ENCODE results near the gene ZNF616. TPM values are rescaled to one million over a fixed set of nuclear protein-coding genes. Genes with fewer than 3 reads are reported as not detected.

Gene ZNF616
- polyA plus RNA-seq, 1 of the 3 experiments (the other 2 are of a cell fraction): 1.5 TPM

DNA sequence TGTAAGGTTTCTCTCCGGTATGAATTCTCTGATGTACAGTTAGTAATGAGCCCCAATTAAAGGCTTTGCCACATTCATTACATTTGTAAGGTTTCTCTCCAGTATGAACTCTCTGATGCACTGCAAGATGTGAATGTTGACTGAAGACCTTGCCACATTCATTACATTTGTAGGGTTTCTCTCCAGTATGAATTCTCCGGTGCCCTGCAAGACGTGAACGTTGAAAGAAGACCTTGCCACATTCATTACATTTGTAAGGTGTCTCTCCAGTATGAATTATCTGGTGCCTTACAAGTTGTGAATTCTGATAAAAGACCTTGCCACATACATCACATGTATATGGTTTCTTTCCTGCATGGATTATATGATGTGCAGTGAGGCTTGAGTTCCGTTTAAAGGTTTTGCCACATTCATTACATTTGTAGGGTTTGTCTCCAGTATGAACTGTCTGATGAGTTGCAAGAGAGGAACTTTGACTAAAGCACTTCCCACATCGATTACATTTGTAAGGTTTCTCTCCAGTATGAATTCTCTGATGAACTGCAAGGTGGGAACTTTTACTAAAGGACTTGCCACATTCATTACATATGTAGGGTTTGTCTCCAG, 73.4 kb downstream of the ZNF616 start:
- Histone ChIP-seq H3K9me3 (peaks cover 37% of the 10 kb centered on the region), H2AFZ (ENCODE audit: low read depth) (no peak overlapping the region), H3K79me2 (ENCODE audit: insufficient read depth) (peaks cover 17% of the 10 kb centered on the region; the same call in 1 of the 2 replicates), H3K27ac (ENCODE audit: low read depth in 2 of 2, low read length in 1 of 2) (no peak overlapping the region), H3K9ac (no peak overlapping the region), H3F3A (replicated peaks; ENCODE audit: insufficient read depth) (no peaks in the 10 kb centered on the region), H3K27me3 (ENCODE audit: insufficient read depth) (no peaks in the 10 kb centered on the region), H3K4me3 (ENCODE audit: low read depth in 2 of 2, low read length in 1 of 2) (peak overlapping the region in 1 of 2 experiments; percentile 1; a peak in 1 of 4 replicates), H3K9me2 (no peaks in the 10 kb centered on the region), H3K4me2 (no peak overlapping the region), H3K36me3 (replicated peaks in 1 of 2; ENCODE audit: control insufficient read depth in 1 of 2, insufficient read depth in 2 of 2, low read length in 1 of 2) (peaks cover 46 to 88% of the 10 kb centered on the region in 2 experiments), H3K4me1 (ENCODE audit: control insufficient read depth in 1 of 2, insufficient read depth in 2 of 2, low read depth in 1 of 2, low read length in 1 of 2) (no peaks in the 10 kb centered on the region), H4K20me1 (ENCODE audit: insufficient read depth) (no peaks in the 10 kb centered on the region)
- DNase-seq: no peak
- ChIA-PET POLR2A (no interaction called here), CTCF (no interaction called here)
- TF ChIP-seq YY1 (IDR thresholded peaks at IDR 0.05; ENCODE audit: low read depth) (no peak), POLR2AphosphoS5 (IDR thresholded peaks at IDR 0.05; ENCODE audit: low read depth, low read length) (no peak), FOXJ3 (CRISPR knock-in tag; IDR thresholded peaks at IDR 0.05) (no peak), FOXM1 (IDR thresholded peaks at IDR 0.05; ENCODE audit: low read depth) (no peak), TAF1 (IDR thresholded peaks at IDR 0.05; ENCODE audit: borderline replicate concordance, low read depth, low read length) (no peak), RFX5 (IDR thresholded peaks at IDR 0.05; ENCODE audit: low read length) (no peak)
- TF ChIP-seq, protein P1, sequence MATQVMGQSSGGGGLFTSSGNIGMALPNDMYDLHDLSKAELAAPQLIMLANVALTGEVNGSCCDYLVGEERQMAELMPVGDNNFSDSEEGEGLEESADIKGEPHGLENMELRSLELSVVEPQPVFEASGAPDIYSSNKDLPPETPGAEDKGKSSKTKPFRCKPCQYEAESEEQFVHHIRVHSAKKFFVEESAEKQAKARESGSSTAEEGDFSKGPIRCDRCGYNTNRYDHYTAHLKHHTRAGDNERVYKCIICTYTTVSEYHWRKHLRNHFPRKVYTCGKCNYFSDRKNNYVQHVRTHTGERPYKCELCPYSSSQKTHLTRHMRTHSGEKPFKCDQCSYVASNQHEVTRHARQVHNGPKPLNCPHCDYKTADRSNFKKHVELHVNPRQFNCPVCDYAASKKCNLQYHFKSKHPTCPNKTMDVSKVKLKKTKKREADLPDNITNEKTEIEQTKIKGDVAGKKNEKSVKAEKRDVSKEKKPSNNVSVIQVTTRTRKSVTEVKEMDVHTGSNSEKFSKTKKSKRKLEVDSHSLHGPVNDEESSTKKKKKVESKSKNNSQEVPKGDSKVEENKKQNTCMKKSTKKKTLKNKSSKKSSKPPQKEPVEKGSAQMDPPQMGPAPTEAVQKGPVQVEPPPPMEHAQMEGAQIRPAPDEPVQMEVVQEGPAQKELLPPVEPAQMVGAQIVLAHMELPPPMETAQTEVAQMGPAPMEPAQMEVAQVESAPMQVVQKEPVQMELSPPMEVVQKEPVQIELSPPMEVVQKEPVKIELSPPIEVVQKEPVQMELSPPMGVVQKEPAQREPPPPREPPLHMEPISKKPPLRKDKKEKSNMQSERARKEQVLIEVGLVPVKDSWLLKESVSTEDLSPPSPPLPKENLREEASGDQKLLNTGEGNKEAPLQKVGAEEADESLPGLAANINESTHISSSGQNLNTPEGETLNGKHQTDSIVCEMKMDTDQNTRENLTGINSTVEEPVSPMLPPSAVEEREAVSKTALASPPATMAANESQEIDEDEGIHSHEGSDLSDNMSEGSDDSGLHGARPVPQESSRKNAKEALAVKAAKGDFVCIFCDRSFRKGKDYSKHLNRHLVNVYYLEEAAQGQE (IDR thresholded peaks at IDR 0.05; ENCODE audit: low read depth, low read length): no peak
- WGBS (ENCODE audit: low lambda C conversion rate): 98% methylated on average over 6 of the region's 6 CpGs

- H3K9me3 ChIP-seq: peaks cover 33% of the 10 kb centered on the region
- no peak overlapping the region for H2AFZ ChIP-seq (ENCODE audit: low read depth)
- peaks cover 38 to 84% of the 10 kb centered on the region in 2 experiments for H3K36me3 ChIP-seq (replicated peaks in 1 of 2; ENCODE audit: control insufficient read depth in 1 of 2, insufficient read depth in 2 of 2, low read length in 1 of 2)
- H3K9me2 ChIP-seq: no peaks in the 10 kb centered on the region
- ChIA-PET CTCF (no interaction called here), POLR2A (no interaction called here)
- H3K4me3 ChIP-seq (ENCODE audit: low read depth in 2 of 2, low read length in 1 of 2): no peak overlapping the region; a peak in 1 of 4 replicates
- H4K20me1 ChIP-seq (ENCODE audit: insufficient read depth): no peaks in the 10 kb centered on the region
- no peaks in the 10 kb centered on the region for H3K4me1 ChIP-seq (ENCODE audit: control insufficient read depth in 1 of 2, insufficient read depth in 2 of 2, low read depth in 1 of 2, low read length in 1 of 2)
- H3K27me3 ChIP-seq (ENCODE audit: insufficient read depth): no peaks in the 10 kb centered on the region
- H3K9ac ChIP-seq: no peak overlapping the region
- H3K4me2 ChIP-seq: no peak overlapping the region
- no peaks in the 10 kb centered on the region for H3F3A ChIP-seq (replicated peaks; ENCODE audit: insufficient read depth)
- DNase-seq: no peak
- 90% methylated on average over 6 of the region's 6 CpGs for WGBS (ENCODE audit: low lambda C conversion rate)
- H3K27ac ChIP-seq (ENCODE audit: low read depth in 2 of 2, low read length in 1 of 2): no peak overlapping the region
- H3K79me2 ChIP-seq (ENCODE audit: insufficient read depth): peaks cover 14% of the 10 kb centered on the region; the same call in 1 of the 2 replicates
- no peak for TF ChIP-seq FOSL2 (IDR thresholded peaks at IDR 0.05; ENCODE audit: borderline replicate concordance, low read depth)
- no peak for TF ChIP-seq ELF1 (IDR thresholded peaks at IDR 0.05)
- no peak for TF ChIP-seq MXI1 (IDR thresholded peaks at IDR 0.05; ENCODE audit: low read depth, low read length)
- TF ChIP-seq, protein P1 (IDR thresholded peaks at IDR 0.05; ENCODE audit: low read depth, low read length): no peak
- TF ChIP-seq TEAD4 (IDR thresholded peaks at IDR 0.05; ENCODE audit: borderline replicate concordance, insufficient read depth): no peak
- TF ChIP-seq SIN3A (IDR thresholded peaks at IDR 0.05; ENCODE audit: borderline replicate concordance, low read depth, low read length): no peak
- TF ChIP-seq GATA2 (CRISPR knock-in tag; IDR thresholded peaks at IDR 0.05): no peak
- TF ChIP-seq, protein P2, sequence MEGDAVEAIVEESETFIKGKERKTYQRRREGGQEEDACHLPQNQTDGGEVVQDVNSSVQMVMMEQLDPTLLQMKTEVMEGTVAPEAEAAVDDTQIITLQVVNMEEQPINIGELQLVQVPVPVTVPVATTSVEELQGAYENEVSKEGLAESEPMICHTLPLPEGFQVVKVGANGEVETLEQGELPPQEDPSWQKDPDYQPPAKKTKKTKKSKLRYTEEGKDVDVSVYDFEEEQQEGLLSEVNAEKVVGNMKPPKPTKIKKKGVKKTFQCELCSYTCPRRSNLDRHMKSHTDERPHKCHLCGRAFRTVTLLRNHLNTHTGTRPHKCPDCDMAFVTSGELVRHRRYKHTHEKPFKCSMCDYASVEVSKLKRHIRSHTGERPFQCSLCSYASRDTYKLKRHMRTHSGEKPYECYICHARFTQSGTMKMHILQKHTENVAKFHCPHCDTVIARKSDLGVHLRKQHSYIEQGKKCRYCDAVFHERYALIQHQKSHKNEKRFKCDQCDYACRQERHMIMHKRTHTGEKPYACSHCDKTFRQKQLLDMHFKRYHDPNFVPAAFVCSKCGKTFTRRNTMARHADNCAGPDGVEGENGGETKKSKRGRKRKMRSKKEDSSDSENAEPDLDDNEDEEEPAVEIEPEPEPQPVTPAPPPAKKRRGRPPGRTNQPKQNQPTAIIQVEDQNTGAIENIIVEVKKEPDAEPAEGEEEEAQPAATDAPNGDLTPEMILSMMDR (IDR thresholded peaks at IDR 0.05): no peak
- TF ChIP-seq, protein P3, sequence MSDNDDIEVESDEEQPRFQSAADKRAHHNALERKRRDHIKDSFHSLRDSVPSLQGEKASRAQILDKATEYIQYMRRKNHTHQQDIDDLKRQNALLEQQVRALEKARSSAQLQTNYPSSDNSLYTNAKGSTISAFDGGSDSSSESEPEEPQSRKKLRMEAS (IDR thresholded peaks at IDR 0.05; ENCODE audit: low read depth): no peak
Observed at GRCh38 chr19:52065399-52065798, 74.3 kb downstream of the ZNF616 start.

Data from SK-N-SH (cell line).